Right atrium auricular region (tissue), 2 donors: ENCODE measurements around the gene MDM2. TPM values are rescaled to one million over a fixed set of nuclear protein-coding genes. Genes with fewer than 3 reads are reported as not detected.

ENCODE experiments used
- DNase-seq: peaks from one replicate; pipeline ENCODE4 v3.0.0-alpha.2; 2019; ENCODE audit warnings: low spot score
- H3K27ac ChIP-seq, 2 donors: fragments of 200-600 bp; sonication (generic); 1 replicate in 1 of 2; 2 replicates in 1 of 2; pipeline ENCODE4 v1.5.1; 2016 to 2019
- H3K27me3 ChIP-seq, 2 donors: fragments of 200-600 bp; sonication (generic); one replicate each; pipeline versions ENCODE4 v1.5.1 to v1.6.0; 2017 to 2019
- H3K36me3 ChIP-seq: fragments of 200-600 bp; sonication (generic); one replicate; pipeline ENCODE4 v1.5.1; 2016
- H3K4me1 ChIP-seq, 2 donors: fragments of 200-600 bp; sonication (generic); one replicate each; pipeline versions ENCODE4 v1.5.1 to v1.6.0; 2017 to 2019
- H3K4me3 ChIP-seq, 2 donors: fragments of 200-600 bp; sonication (generic); 1 replicate in 1 of 2; 2 replicates in 1 of 2; pipeline ENCODE4 v1.5.1; 2017 to 2019; ENCODE audit warnings: mild to moderate bottlenecking in 1 of 2, moderate library complexity in 1 of 2
- H3K9me3 ChIP-seq, 2 donors: fragments of 200-600 bp; sonication (generic); one replicate each; pipeline ENCODE4 v1.5.1; 2019
- CTCF ChIP-seq, 2 donors: fragments of 200-600 bp; sonication (generic); IDR thresholded peaks; one replicate each; pipeline ENCODE4 v1.5.1; 2019; ENCODE audit warnings: antibody characterized with exemption in 2 of 2
- total RNA-seq, 2 donors: library from RNA; depleted of rRNA; stranded (reverse); fragments of >200 nt; gene quantifications; one replicate each; pipeline ENCODE4 v1.1.0, GENCODE V29; 2016

Gene MDM2
- total RNA-seq: 10 to 100 TPM; 36.0 to 36.6 TPM

DNA sequence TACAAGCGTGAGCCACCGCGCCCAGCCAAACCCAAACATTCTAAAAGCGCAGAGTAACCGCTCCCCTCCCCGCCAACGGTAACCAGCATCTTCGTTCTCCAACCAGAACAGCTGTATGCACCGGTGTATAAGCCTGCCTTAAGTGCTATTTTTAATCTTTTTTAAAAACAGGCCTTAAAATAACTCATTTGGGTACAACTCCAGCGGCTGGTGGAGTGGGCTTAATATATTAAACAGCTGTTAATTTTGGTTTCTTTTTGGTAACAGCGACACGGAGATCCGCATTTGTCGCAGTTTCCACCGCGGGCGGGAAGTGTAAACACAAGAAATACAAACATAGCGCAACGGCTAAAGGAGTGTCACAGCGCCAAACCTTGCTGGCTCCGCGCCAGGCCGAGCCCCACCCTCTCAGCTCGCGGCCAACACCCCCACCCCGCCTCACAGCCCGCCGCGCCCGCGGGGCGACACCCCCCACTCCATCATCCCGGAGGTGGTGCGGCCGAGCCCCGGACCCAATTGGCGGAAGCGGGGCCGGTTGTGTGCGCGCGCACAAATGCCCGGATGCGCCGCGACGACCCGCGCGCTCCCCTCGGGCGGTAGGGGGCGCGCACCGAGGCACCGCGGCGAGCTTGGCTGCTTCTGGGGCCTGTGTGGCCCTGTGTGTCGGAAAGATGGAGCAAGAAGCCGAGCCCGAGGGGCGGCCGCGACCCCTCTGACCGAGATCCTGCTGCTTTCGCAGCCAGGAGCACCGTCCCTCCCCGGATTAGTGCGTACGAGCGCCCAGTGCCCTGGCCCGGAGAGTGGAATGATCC is at the start of gene MDM2:
Gene MDM2, plus strand, starts transcription at position 602 of the 812 bp plus-strand sequence. CDS start 301 bp downstream, outside the sequence.
- Histone ChIP-seq H3K36me3 (peaks cover 35% of the 10 kb centered on the region), H3K4me1 (peaks cover 0 to 24% of the 10 kb centered on the region in 2 donors)

GRCh38 chr12:68759852-68760251 is 48.1 kb upstream of the MDM2 start:
- no peak for DNase-seq
- Histone ChIP-seq H3K36me3 (peaks cover 8% of the 10 kb centered on the region), H3K27me3 (no peaks in the 10 kb centered on the region), H3K4me3 (no peak overlapping the region), H3K27ac (no peak overlapping the region), H3K9me3 (no peaks in the 10 kb centered on the region), H3K4me1 (no peaks in the 10 kb centered on the region)
- no peak for TF ChIP-seq CTCF (IDR thresholded peaks at IDR 0.05)

More for the DNA sequence above, at the start of gene MDM2:
- peak within 1 kb of the TSS; percentile 85 to 98 for H3K4me3 ChIP-seq
- H3K27ac ChIP-seq: peak within 1 kb of the TSS; percentile 98 to 99
- peak; percentile 66 to 93 for TF ChIP-seq CTCF (IDR thresholded peaks at IDR 0.05)
- H3K9me3 ChIP-seq: no peaks in the 10 kb centered on the region
- DNase-seq: peak; percentile 94
- no peaks in the 10 kb centered on the region for H3K27me3 ChIP-seq

DNA sequence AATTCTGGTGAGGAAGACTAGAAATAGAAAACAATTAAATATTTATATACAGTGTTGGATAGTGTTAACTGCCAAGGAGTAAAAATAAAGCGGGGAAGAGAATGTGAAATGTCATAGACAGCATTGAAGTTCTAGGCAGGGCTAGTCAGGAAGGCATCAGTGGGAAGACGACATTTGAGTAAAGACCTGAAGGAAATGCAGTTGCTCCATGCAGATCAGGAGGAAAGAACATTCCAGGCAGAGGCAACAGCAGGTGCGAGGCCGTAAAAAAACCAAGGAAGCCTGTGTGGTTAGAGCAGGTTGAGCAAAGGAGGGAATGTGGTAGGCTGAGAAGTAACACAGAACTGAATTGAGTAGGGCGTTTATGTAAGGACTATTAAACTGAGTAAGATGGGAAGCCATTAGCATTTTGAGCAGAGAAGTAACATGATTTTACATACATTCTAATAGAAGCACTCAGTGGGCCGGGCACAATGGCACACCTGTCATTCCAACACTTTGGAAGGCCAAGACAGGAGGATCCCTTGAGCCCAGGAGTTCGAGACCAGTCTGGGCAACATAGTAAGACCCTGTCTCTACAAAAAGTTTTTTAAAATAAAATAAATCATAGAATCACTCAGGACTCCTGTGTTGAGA is 47.1 kb upstream of the MDM2 start:
- no peaks in the 10 kb centered on the region for H3K27me3 ChIP-seq
- no peak for DNase-seq
- TF ChIP-seq CTCF (IDR thresholded peaks at IDR 0.05): no peak
- H3K4me1 ChIP-seq: no peaks in the 10 kb centered on the region
- no peak overlapping the region for H3K4me3 ChIP-seq
- H3K9me3 ChIP-seq: no peaks in the 10 kb centered on the region
- H3K36me3 ChIP-seq: peaks cover 6% of the 10 kb centered on the region
- H3K27ac ChIP-seq: no peak overlapping the region

DNA sequence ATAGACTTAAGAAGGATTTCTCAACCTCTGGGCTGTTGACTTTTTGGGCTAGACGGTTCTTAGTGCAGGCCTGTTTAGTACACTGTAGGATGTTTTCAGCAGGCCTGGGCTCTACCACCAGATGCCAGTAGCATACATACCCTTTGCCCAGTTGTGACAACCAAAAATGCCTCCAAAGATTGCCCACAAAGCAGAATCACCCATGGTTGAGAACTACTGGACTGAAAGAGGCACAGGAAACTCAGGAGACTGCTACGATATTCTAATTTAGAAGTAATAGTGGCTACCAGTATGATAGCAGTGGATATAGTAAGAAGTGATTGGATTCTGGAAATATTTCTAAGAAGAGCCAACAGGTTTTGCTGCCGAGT is 46.5 kb upstream of the MDM2 start:
- DNase-seq: no peak
- H3K4me3 ChIP-seq: no peak overlapping the region
- H3K9me3 ChIP-seq: no peaks in the 10 kb centered on the region
- no peaks in the 10 kb centered on the region for H3K4me1 ChIP-seq
- peaks cover 6% of the 10 kb centered on the region for H3K36me3 ChIP-seq
- TF ChIP-seq CTCF (IDR thresholded peaks at IDR 0.05): no peak
- H3K27ac ChIP-seq: no peak overlapping the region
- H3K27me3 ChIP-seq: no peaks in the 10 kb centered on the region

DNA sequence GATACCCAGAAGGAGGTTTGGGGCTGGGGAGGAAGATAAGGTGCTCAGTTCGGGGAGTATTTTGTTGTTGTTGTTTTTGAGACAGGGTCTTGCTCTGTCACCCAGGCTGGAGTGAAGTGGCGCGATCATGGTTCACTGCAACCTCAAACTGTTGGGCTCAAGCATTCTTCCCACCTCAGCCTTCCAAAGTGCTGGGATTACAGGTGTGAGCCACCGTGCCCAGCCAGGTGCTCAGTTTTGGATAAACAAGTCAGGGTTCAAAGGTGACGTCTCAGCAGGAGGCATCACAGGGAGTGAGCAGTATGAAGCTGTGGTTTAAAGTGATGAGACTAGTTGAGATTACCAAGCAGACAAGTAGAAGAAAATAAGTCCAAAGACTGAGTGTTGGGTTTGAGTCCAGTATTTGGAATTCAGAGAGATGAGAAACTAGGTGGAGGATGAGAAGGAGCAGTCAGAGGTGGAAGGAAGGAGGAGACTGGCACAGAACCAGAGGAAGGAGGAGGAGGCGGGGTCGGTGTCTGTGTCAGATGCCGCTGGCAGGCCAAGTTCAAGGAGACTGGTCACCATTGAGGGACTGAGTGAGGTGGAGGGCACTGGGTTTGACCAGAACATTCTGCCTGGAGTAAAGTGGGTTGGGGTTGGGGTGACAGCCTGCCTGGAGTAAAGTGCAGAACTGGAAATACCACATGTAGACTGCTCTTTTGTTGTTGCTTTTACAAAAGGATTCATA is 45.9 kb upstream of the MDM2 start:
- no peaks in the 10 kb centered on the region for H3K9me3 ChIP-seq
- no peak overlapping the region for H3K4me3 ChIP-seq
- H3K27me3 ChIP-seq: no peaks in the 10 kb centered on the region
- peaks cover 6% of the 10 kb centered on the region for H3K36me3 ChIP-seq
- H3K4me1 ChIP-seq: no peaks in the 10 kb centered on the region
- H3K27ac ChIP-seq: no peak overlapping the region
- no peak for DNase-seq
- TF ChIP-seq CTCF (IDR thresholded peaks at IDR 0.05): no peak
